Measurements from ENCODE around the gene BAK1. TPM values are rescaled to one million over a fixed set of nuclear protein-coding genes. Genes with fewer than 3 reads are reported as not detected.

BAK1 gene
- polyA plus RNA-seq, 4 donors, result 20.2 to 28.4 (median 23.2) TPM

GRCh38 chr6:33589392-33589730, 9.3 kb upstream of the BAK1 start:
- no peak for DNase-seq (ENCODE audit: low read depth in 4 of 4, low spot score in 2 of 4)

DNA sequence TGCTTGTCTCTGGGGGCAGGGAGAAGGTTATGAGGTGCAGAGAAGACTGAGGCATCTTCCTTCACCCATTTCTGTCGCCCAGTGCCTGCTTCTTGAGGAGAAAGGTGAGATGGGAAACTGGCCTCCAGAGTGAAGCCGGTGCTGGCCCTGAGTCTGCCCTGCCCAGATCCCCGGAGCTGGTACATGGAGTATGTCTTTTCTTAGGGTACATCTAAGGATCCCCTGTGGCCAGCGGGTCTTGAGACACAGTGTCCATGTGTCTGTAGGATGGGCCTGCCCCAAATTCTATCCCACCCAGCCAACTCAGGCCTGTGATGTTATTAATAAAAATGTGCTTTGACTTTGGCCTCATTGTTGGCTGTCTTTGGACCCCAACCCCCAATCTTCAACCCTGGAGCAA, 8.8 kb upstream of the BAK1 start:
- DNase-seq (ENCODE audit: low read depth in 4 of 4, low spot score in 2 of 4), result no peak

DNA sequence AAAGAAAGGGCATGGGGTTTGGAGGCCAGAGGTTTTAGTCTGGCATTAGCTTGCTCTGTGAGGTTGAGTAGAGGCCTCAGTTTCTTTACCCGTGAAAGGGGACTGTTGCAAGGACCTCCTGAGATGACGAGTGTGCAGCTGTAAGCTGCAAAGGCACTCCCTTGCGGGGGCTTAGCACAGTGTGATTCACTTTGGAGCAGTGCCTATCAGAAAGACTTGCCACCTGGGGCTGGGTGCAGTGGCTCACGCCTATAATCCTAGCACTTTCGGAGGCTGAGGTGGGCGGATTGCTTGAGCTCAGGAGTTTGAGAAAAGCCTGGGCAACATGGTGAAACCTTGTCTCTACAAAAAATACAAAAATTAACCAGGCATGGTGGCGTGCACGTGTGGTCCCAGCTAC, 7.5 kb upstream of the BAK1 start:
- DNase-seq (ENCODE audit: low read depth in 4 of 4, low spot score in 2 of 4), result no peak

- DNase-seq (ENCODE audit: low read depth in 4 of 4, low spot score in 2 of 4), result no peak
Observed at GRCh38 chr6:33586108-33586640, 6.1 kb upstream of the BAK1 start.

DNA sequence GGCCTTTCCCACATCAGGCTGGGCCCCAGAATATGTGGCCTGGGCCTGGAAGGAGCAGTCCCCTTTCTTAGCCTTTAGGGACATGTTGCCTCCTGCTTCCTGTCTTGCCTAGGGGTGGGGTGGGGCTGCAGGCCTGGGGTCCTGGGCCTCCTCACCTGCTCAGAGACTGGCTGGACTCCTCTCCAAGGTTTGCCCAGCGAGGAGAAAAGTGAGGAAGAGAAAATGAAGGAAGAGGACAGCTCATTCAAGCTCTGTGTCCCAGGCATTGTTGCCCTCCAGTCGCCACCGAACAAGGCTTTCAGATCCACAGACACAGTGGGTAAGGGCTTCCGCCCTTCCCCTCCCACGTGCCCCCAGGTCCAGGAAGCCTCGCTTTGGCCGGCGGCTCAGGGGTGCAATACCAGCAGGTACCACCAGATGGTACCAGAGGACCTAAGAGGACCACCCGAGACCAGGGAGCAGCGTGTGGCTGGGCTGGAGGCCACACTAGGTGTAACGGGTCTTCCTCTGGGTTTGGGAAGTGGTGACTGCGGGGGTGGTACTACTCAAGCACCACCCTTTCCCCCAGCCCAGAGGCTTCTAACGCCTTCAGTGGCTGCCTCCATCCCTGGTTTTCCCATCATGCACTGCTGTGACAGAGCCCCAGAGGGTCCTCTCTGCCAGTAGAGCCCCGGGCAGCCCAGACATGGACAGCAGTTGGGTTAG, 5.5 kb upstream of the BAK1 start:
- DNase-seq (ENCODE audit: low read depth in 4 of 4, low spot score in 2 of 4), result no peak

DNA sequence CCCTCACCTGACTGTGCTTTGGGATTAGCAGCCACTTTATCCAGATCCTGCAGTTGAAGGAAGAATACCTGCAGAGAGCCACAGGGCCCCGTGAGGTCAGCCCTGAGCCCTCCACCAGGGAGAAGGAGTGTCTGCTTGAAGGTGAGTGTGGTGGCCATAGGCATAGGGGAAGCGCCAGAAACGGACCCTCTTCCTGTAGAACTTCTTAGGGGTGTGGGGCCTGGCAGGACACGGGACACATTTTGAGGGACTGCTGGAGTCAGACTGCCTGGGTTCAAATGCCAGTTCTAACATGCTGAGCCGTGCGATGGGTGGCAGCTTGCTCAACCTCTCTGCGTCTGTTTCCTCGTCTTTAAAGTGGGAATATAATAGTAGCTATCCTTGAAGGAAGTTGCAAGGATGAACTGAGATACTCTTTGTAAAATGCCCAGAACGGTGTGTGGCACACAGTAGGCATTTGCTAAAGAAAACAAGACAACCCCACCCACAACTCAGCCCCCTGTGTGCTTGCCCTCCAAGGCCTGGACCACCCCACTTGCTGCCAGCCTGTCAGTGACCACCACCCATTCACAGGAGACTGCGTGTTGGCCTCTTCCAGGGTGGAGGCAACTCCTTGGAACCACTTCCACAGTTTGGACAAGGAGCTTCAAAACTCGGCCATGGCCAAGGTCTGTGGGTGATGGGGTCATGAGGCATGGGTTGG, 4.8 kb upstream of the BAK1 start:
- DNase-seq (ENCODE audit: low read depth in 4 of 4, low spot score in 2 of 4), result no peak

DNA sequence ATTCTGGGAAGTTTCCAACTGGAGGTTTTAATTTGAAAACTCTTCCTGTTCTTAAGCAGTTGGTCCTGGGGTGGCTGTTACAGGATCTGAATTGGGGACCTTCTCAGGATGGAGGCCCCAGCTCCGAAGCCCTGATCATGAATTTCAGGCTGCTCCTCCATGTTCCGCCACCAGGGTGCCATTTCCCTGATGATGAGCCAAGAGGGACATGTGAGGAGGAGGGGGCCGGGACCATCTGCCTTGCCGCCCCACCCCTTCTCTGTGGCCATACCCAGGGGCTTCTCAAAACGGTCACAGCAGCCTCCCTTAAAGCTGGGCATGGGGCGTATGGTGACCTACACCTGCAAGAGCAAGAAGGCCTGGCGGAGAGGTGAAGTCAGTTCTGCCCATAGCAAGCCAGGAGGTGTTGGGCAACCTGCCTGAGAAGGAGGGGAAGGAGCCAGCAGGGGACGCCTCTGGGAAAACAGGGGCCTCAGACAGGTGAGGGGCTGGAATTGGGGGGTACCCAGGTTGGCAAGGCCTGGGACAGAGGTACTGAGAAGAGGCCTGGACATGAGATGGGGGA, 3.6 kb upstream of the BAK1 start:
- DNase-seq (ENCODE audit: low read depth in 4 of 4, low spot score in 2 of 4), result no peak

DNA sequence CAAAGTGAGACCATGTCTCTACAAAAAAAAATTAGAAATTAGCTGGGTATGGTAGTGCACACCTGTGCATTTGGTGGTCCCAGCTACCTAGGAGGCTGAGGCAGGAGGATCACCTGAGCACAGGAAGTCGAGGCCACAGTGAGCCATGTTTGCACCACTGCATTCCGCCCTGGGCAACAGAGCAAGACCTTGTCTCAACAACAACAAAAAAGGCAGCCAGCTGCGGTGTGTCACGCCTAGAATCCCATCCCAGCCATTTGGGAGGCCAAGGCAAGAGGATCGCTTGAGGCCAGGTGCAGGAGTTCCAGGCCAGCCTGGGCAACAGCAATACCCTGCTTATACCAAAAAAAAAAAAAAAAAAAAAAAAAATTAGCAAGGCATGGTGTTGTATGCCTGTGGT, 1.1 kb upstream of the BAK1 start:
- no peak for DNase-seq (ENCODE audit: low read depth in 4 of 4, low spot score in 2 of 4)

DNA sequence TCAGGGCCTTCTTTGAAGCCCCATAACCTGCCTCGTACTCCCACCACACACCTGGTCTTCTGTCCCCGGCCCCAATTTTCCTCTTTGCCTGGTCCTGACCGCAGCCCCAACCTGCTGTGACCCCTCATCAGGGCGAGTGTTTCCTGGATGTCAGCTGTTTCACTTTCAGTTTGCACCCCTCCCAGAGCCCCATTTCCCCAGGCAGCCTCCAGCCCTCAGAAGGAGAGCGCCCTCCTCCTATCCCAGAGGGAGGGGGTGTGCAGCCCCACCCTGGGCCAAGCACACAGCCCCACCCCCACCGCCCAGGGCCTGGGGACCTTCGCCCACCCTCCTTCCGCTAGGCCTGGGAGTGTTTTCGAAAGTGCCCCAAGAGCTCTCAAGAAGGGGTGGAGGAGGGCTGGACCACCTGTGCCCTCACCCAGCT, 1.5 kb downstream of the BAK1 start:
- no peak for DNase-seq (ENCODE audit: low read depth in 4 of 4, low spot score in 2 of 4)

DNA sequence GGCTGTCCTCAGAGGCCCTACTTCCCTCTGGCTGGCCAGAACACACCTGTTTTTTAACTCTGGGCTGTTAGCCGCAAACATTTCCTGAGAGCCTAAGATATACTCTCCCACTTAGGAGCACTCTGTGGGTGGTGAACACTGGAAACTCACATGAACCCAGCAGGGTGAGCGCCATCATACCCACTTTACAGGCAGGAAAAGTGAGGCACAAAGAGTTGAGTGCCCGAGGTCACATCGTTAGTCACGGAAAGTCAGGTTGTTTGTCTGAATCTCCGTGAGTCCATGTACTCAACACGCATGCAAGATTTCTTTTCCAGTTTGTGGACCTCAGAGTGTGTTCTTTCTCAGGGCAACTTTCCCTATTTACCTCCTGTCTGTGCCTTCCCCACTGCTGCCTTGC, 1.9 kb downstream of the BAK1 start:
- no peak for DNase-seq (ENCODE audit: low read depth in 4 of 4, low spot score in 2 of 4)

- no peak for DNase-seq (ENCODE audit: low read depth in 4 of 4, low spot score in 2 of 4)
Observed at GRCh38 chr6:33577718-33578117, 2.4 kb downstream of the BAK1 start.

DNA sequence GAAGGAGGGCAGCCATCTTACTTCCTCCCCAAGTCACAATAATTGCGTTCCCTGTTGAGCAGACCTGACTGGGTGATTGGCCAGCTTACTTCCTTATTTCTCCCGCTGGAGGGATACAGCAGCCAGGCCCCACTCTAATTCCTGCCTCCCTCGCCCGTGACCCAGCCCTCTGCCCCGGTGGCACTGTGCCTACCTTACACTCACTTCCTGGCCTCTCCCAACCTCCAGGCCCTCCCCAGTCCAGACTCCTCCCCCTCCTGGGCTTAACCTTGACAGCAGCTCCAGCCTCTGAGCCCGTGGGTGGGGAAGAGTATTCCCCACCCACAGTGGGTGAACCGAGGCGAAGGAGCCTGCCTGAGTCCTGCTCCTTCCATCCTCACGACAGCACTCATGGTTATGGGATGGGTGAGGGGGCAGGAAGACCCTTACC, 3.0 kb downstream of the BAK1 start:
- no peak for DNase-seq (ENCODE audit: low read depth in 4 of 4, low spot score in 2 of 4)

- no peak for DNase-seq (ENCODE audit: low read depth in 4 of 4, low spot score in 2 of 4)
Observed at GRCh38 chr6:33576668-33577067, 3.4 kb downstream of the BAK1 start.

- no peak for DNase-seq (ENCODE audit: low read depth in 4 of 4, low spot score in 2 of 4)
Observed at GRCh38 chr6:33575211-33575610, 4.9 kb downstream of the BAK1 start.

- no peak for DNase-seq (ENCODE audit: low read depth in 4 of 4, low spot score in 2 of 4)
Observed at GRCh38 chr6:33571637-33572316, 8.3 kb downstream of the BAK1 start.

- DNase-seq (ENCODE audit: low read depth in 4 of 4, low spot score in 2 of 4), result peak in 1 of 4 donors; percentile 73
Observed at GRCh38 chr6:33570806-33571636, 9.1 kb downstream of the BAK1 start.

GRCh38 chr6:33568826-33569570, 11.1 kb downstream of the BAK1 start:
- DNase-seq (ENCODE audit: low read depth in 4 of 4, low spot score in 2 of 4), result no peak

- no peak for DNase-seq (ENCODE audit: low read depth in 4 of 4, low spot score in 2 of 4)
Observed at GRCh38 chr6:33567836-33568235, 12.2 kb downstream of the BAK1 start.

DNA sequence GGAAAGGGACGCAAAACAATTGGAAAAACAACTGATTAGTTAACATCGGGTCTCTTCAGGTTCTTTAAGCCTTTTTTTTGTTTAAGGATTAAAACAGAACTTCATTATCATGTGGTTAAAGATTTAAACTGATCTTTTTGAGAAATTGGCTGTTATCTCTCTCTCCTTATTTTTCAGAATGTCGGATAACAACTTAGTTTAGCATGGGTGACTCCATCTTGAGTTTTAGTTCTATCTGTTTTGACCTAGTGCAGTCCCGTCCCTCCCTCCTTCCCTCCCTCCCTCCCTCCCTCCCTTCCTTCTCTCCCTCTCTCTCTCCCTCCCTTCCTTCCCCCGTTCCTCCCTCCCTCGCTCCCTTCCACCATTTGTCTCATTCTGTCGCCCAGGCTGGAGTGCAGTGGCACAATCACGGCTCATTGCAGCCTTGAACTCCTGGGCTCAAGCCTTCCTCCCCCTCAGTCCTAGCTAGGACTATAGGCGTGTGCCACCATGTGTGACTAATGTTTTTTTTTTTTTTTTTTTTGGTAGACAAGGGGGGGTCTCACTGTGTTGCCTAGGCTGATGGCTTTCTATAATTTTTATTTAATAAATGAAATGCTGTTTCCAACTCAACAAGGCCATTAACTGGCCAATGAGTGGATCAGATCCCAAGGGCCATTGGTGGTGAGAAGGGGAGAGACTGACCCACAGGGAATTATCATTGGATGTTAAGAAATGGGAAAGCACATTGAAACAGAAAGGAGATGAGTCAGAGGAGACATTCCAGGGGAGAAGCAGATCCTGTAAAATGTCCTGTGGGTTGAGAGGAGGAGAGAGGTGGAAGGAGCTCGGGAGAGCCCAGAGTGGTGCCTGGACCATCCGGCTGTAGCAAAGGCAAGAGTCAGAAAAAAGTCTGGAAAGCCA, 13.6 kb downstream of the BAK1 start:
- no peak for DNase-seq (ENCODE audit: low read depth in 4 of 4, low spot score in 2 of 4)
